IMR-90 (cell line): ENCODE results near the gene POMGNT1. TPM values are rescaled to one million over a fixed set of nuclear protein-coding genes. Genes with fewer than 3 reads are reported as not detected.
A peak's percentile ranks its signal among the peaks of the same experiment; 100 is the strongest.

Source experiments
- ATAC-seq: fragments of 200-7000 bp; cut with Tn5 transposase; 2 replicates; pipeline ENCODE4 v1.9.1; 2020; ENCODE audit warnings: low read depth, mild to moderate bottlenecking, moderate library complexity
- BruUV-seq: library from RNA; stranded (reverse); fragments of 400-500 nt; replicated peaks from 2 replicates; lab custom pipeline; 2021; lab: Mats Ljungman, UMichigan
- CTCF ChIA-PET: fragments of 300-600 bp; formaldehyde crosslinking; extraction: SDS; loops from one replicate; lab custom pipeline; 2021; ENCODE audit warnings: antibody characterized with exemption; lab: Yijun Ruan, JAX
- POLR2A ChIA-PET: fragments of 300-600 bp; sonication (Branson Sonifier 250); formaldehyde crosslinking; loops from one replicate; lab custom pipeline; 2022; ENCODE audit warnings: antibody characterized with exemption; ENCODE audit not compliant: unreplicated experiment; lab: Charles Lee
- DNase-seq: peaks from one replicate; pipeline ENCODE4 v3.0.0; 2013
- H2AFZ ChIP-seq: replicated peaks from 2 replicates; pipeline ENCODE3; 2013; ENCODE audit warnings: low read length, mild to moderate bottlenecking; ENCODE audit not compliant: poor library complexity
- H2AK5ac ChIP-seq: 2 replicates; pipeline ENCODE4 v1.6.1; 2013; ENCODE audit warnings: low read depth, low read length, inconsistent platforms
- H2AK9ac ChIP-seq: replicated peaks from 2 replicates; pipeline ENCODE3; 2013; ENCODE audit warnings: mild to moderate bottlenecking, low read depth, low read length, moderate library complexity; ENCODE audit not compliant: poor library complexity
- H2BK120ac ChIP-seq: 2 replicates; pipeline ENCODE4 v1.6.1; 2013; ENCODE audit warnings: low read depth, low read length, inconsistent platforms
- H2BK15ac ChIP-seq: 3 replicates; pipeline ENCODE4 v1.6.1; 2013; ENCODE audit warnings: low read depth, low read length, inconsistent platforms
- H2BK20ac ChIP-seq: 2 replicates; pipeline ENCODE4 v1.6.1; 2013; ENCODE audit warnings: low read depth, mild to moderate bottlenecking, inconsistent platforms, low read length, moderate library complexity
- H2BK5ac ChIP-seq: 2 replicates; pipeline ENCODE4 v1.6.1; 2013; ENCODE audit warnings: mild to moderate bottlenecking, low read depth, low read length, inconsistent platforms; ENCODE audit not compliant: poor library complexity, severe bottlenecking
- H3K14ac ChIP-seq: replicated peaks from 2 replicates; pipeline ENCODE4 v1.6.1; 2013; ENCODE audit warnings: low read depth, low read length, inconsistent platforms
- H3K18ac ChIP-seq: 2 replicates; pipeline ENCODE4 v1.6.1; 2013; ENCODE audit warnings: low read depth, low read length, control low read depth
- H3K23ac ChIP-seq: 2 replicates; pipeline ENCODE4 v1.6.1; 2013; ENCODE audit warnings: low read depth, low read length, inconsistent platforms
- H3K27ac ChIP-seq: 2 replicates; pipeline ENCODE4 v1.5.1; 2013; ENCODE audit warnings: mild to moderate bottlenecking, control low read depth, low read length; ENCODE audit not compliant: insufficient read depth
- H3K27me3 ChIP-seq: 2 replicates; pipeline ENCODE4 v1.6.1; 2013; ENCODE audit warnings: low read length; ENCODE audit not compliant: control insufficient read depth, insufficient read depth
- H3K36me3 ChIP-seq: 2 replicates; pipeline ENCODE4 v1.6.1; 2013; ENCODE audit warnings: low read length, mixed read lengths; ENCODE audit not compliant: control insufficient read depth, insufficient read depth
- H3K4ac ChIP-seq: 2 replicates; pipeline ENCODE4 v1.6.1; 2013; ENCODE audit warnings: low read depth, low read length, inconsistent platforms
- H3K4me1 ChIP-seq: 2 replicates; pipeline ENCODE4 v1.6.1; 2013; ENCODE audit warnings: low read length, mixed read lengths; ENCODE audit not compliant: control insufficient read depth, insufficient read depth
- H3K4me2 ChIP-seq: 2 replicates; pipeline ENCODE4 v1.6.1; 2013; ENCODE audit warnings: low read depth, mild to moderate bottlenecking, control low read depth, low read length, moderate library complexity
- H3K4me3 ChIP-seq: 2 replicates; pipeline ENCODE4 v1.5.1; 2013; ENCODE audit warnings: low read depth, mild to moderate bottlenecking, control low read depth, low read length, moderate library complexity; ENCODE audit not compliant: insufficient read depth
- H3K56ac ChIP-seq: 2 replicates; pipeline ENCODE4 v1.6.1; 2013; ENCODE audit warnings: low read length, inconsistent platforms; ENCODE audit not compliant: insufficient read depth; ENCODE audit errors: extremely low read depth
- H3K79me1 ChIP-seq, 2 experiments: 2 replicates each; pipeline ENCODE4 v1.6.1; 2013; ENCODE audit warnings: low read length in 2 of 2, inconsistent platforms in 1 of 2, low read depth in 1 of 2
- H3K9ac ChIP-seq: 2 replicates; pipeline ENCODE4 v1.6.1; 2013; ENCODE audit warnings: low read depth, low read length, control low read depth
- H3K9me1 ChIP-seq: 2 replicates; pipeline ENCODE4 v1.6.1; 2013; ENCODE audit warnings: low read length, inconsistent platforms; ENCODE audit not compliant: insufficient read depth
- H3K9me3 ChIP-seq: 2 replicates; pipeline ENCODE4 v1.6.1; 2013; ENCODE audit warnings: low read length; ENCODE audit not compliant: control insufficient read depth, insufficient read depth
- H4K20me1 ChIP-seq: 2 replicates; pipeline ENCODE4 v1.6.1; 2013; ENCODE audit warnings: low read length, inconsistent platforms; ENCODE audit not compliant: insufficient read depth
- H4K5ac ChIP-seq: 2 replicates; pipeline ENCODE4 v1.6.1; 2013; ENCODE audit warnings: mild to moderate bottlenecking, low read depth, low read length, control low read depth
- H4K8ac ChIP-seq, 2 experiments: 2 replicates each; pipeline ENCODE4 v1.6.1; 2013; ENCODE audit warnings: low read depth in 2 of 2, low read length in 2 of 2, control low read depth in 1 of 2, inconsistent platforms in 1 of 2
- H4K91ac ChIP-seq: 2 replicates; pipeline ENCODE4 v1.6.1; 2013; ENCODE audit warnings: low read depth, low read length, inconsistent platforms; ENCODE audit not compliant: insufficient read depth
- BHLHE40 ChIP-seq: fragments of 150-350 bp; IDR thresholded peaks from 2 replicates; pipeline ENCODE4 v1.6.1; 2016; ENCODE audit warnings: mild to moderate bottlenecking, low read depth, low read length
- FOS ChIP-seq: fragments of 150-350 bp; IDR thresholded peaks from 2 replicates; pipeline ENCODE4 v1.6.1; 2016; ENCODE audit warnings: low read depth, low read length
- RAD21 ChIP-seq: IDR thresholded peaks from 2 replicates; pipeline ENCODE4 v1.6.1; 2012; ENCODE audit warnings: low read length, improper control_type of control experiment
- SMC3 ChIP-seq: fragments of 150-350 bp; IDR thresholded peaks from 2 replicates; pipeline ENCODE4 v1.6.1; 2016; ENCODE audit warnings: low read depth, mild to moderate bottlenecking, antibody characterized with exemption, low read length, moderate library complexity
- WGBS, 2 experiments: methylation state at CpG; one replicate each; pipeline versions ENCODE4 v1.1.5 to v1.1.7; 2013; ENCODE audit warnings: missing lambda C conversion rate in 2 of 2; ENCODE audit not compliant: insufficient read length in 1 of 2; ENCODE audit errors: extremely low coverage in 2 of 2; 5-methylcytosine and 5-hydroxymethylcytosine counted together
- dilution Hi-C: fragments of 300-500 bp; cut with HindIII; formaldehyde crosslinking; loops from one replicate; pipeline ENCODE4 v1.14.3; 2018; ENCODE audit warnings: low sequenced_read_pairs; ENCODE audit not compliant: unreplicated experiment
- in situ Hi-C: fragments of 300-500 bp; cut with MboI; formaldehyde crosslinking; loops from 3 replicates; pipeline ENCODE4 v1.14.3; 2019; ENCODE audit warnings: low sequenced_read_pairs, inconsistent platforms, mixed read lengths
- intact Hi-C: fragments of 100-400 bp; cut with micrococcal nuclease; formaldehyde crosslinking; loops from 2 replicates; pipeline ENCODE4 v1.10.0; 2022
- polyA plus RNA-seq, 3 experiments: library from polyadenylated mRNA; depleted of rRNA; stranded (reverse); fragments of >200 nt; gene quantifications; 2 replicates each; pipeline ENCODE4 v1.2.3, GENCODE V29; 2012; ENCODE audit warnings: low replicate concordance in 1 of 3
- total RNA-seq: library from RNA; depleted of rRNA; stranded (reverse); fragments of >200 nt; gene quantifications from 2 replicates; pipeline ENCODE4 v1.2.3, GENCODE V29; 2012
- TF ChIP-seq, protein P1 (sequence below): conservative IDR thresholded peaks from 2 replicates; pipeline ENCODE4 v1.5.1; 2012; ENCODE audit warnings: mild to moderate bottlenecking, low read depth, low read length, improper control_type of control experiment
- TF ChIP-seq, protein P2 (sequence below): fragments of 150-350 bp; IDR thresholded peaks from 2 replicates; pipeline ENCODE4 v1.6.1; 2016; ENCODE audit warnings: low read depth, mild to moderate bottlenecking, low read length, moderate library complexity, borderline replicate concordance

The POMGNT1 gene
- total and polyA plus RNA-seq, 2 of the 4 experiments (the other 2 are of a cell fraction) = 54.8 to 65.3 TPM

DNA sequence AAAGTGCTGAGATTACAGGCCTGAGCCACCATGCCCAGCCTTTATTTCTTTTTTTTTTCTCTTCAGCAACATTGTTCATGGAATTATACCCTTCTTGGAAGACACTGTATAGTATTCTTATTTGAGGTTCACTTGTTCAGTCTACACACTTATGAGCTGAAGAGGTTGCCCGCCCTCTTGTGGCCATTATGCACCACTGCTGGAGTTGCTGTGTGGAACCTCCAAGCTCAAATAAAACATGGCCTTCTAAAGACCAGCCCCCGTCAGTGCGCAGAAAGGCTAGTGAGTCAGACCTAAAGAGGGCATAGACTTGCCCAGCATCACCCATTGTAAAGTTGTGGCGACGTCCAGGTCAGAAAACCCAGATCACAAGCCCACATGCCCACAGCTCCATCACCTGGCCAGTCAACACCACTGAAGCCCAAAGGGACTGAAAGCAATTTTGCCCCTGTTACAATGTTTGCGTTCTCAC, 25.3 kb upstream of the POMGNT1 start:
- Histone ChIP-seq H3K4me3 (no peak overlapping the region), H3K9me3 (no peaks in the 10 kb centered on the region), H4K5ac (no peak overlapping the region), H3K18ac (no peak overlapping the region), H2BK5ac (no peak overlapping the region), H3K56ac (no peak overlapping the region), H3K27ac (no peak overlapping the region), H3K23ac (peak overlapping the region; percentile 32; the same call in 1 of the 2 replicates), H2AFZ (peak overlapping the region; percentile 92), H3K14ac (no peak overlapping the region), H3K4me2 (no peak overlapping the region), H2BK120ac (no peak overlapping the region), H4K8ac (no peak overlapping the region; a peak in 1 of 4 replicates), H3K4me1 (peaks cover 1% of the 10 kb centered on the region; the same call in 1 of the 2 replicates), H3K4ac (peak overlapping the region; percentile 57), H2AK5ac (no peak overlapping the region), H4K20me1 (no peaks in the 10 kb centered on the region), H2BK20ac (no peak overlapping the region), H3K36me3 (peaks cover 2% of the 10 kb centered on the region; the same call in 1 of the 2 replicates), H2AK9ac (peak overlapping the region; percentile 79), H3K9me1 (0 out of 2 replicates have a peak, but pooled peaks cover 6% of the 10 kb centered on the region), H4K91ac (no peak overlapping the region), H3K9ac (no peak overlapping the region), H2BK15ac (no peak overlapping the region), H3K79me1 (no peaks in the 10 kb centered on the region; a peak in 1 of 4 replicates), H3K27me3 (no peaks in the 10 kb centered on the region)
- WGBS, 2 experiments = 10% methylated on average over 2 of the region's 6 CpGs; no CpG with 5 or more reads in 1 of the 2 experiments
- TF ChIP-seq, protein P1, sequence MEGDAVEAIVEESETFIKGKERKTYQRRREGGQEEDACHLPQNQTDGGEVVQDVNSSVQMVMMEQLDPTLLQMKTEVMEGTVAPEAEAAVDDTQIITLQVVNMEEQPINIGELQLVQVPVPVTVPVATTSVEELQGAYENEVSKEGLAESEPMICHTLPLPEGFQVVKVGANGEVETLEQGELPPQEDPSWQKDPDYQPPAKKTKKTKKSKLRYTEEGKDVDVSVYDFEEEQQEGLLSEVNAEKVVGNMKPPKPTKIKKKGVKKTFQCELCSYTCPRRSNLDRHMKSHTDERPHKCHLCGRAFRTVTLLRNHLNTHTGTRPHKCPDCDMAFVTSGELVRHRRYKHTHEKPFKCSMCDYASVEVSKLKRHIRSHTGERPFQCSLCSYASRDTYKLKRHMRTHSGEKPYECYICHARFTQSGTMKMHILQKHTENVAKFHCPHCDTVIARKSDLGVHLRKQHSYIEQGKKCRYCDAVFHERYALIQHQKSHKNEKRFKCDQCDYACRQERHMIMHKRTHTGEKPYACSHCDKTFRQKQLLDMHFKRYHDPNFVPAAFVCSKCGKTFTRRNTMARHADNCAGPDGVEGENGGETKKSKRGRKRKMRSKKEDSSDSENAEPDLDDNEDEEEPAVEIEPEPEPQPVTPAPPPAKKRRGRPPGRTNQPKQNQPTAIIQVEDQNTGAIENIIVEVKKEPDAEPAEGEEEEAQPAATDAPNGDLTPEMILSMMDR = peak; percentile 91
- peak; percentile 88 for TF ChIP-seq RAD21
- TF ChIP-seq BHLHE40 = no peak
- no peak for TF ChIP-seq FOS
- peak; percentile 86 for TF ChIP-seq SMC3
- TF ChIP-seq, protein P2, sequence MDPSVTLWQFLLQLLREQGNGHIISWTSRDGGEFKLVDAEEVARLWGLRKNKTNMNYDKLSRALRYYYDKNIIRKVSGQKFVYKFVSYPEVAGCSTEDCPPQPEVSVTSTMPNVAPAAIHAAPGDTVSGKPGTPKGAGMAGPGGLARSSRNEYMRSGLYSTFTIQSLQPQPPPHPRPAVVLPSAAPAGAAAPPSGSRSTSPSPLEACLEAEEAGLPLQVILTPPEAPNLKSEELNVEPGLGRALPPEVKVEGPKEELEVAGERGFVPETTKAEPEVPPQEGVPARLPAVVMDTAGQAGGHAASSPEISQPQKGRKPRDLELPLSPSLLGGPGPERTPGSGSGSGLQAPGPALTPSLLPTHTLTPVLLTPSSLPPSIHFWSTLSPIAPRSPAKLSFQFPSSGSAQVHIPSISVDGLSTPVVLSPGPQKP = no peak
- in situ Hi-C loops = no loop called here
- peak; percentile 98 for ATAC-seq
- intact Hi-C loops = loop anchor here (1.0 kb wide), 2 partner anchors 44 to 186 kb away; no protein-coding TSS in a partner anchor
- CTCF ChIA-PET = interaction anchor here (0.6 to 3.1 kb wide), 19 partner anchors 9 to 569 kb away, joined by 3 to 21 read pairs (median 4); partner anchors contain the start of genes LURAP1, POMGNT1 and RAD54L
- no TSS peak for BruUV-seq
- peak; percentile 93 for DNase-seq
- POLR2A ChIA-PET = interaction anchor here (0.6 kb wide), 1 partner anchor 706 kb away, joined by 4 read pairs; no protein-coding TSS in a partner anchor
- dilution Hi-C loops = no loop called here
